GM18861 (cell line): ENCODE results near the gene FGFR2.
"Not testable (repeated sequence)": the region's sequence is repeated elsewhere in the genome, so short reads cannot be mapped to it uniquely, and the experiment has no call there.

Experiments
- ATAC-seq: cut with Tn5 transposase; IDR thresholded peaks from one replicate; pipeline ENCODE4 v1.9.1; 2021; ENCODE audit not compliant: unreplicated experiment

FGFR2 gene

DNA sequence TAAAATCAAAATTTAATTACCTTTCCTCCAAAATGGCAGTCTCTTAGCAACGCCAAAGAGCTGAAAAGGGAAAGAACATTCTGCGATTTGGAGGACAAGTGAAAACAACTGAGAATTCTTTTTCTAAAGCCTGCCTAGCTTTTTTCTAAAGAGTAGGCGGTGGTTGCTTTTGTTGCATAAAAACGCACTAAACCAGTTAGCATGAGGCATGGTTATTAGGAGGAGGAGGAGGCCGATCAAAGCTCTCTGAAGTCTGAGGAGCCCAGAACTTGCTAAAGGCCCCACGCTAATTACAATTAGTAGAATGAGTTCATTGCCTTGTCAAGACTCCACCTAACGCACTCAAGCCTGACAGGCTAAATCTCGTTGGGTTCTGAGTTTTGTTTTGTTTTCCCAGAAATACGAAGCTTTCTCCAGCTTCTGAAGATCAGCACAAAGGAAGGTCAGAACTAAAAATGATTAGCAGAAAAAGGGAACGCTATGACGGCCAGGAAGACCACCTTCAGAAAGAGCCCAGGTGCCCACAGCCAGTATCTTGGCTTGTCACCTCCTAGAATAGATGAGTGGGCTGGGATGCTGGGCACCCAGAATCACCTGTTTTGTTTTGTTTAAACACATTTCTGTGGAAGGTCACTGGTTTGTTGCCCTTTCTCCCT lies 72.0 kb downstream of the FGFR2 start:
- ATAC-seq = no peak

DNA sequence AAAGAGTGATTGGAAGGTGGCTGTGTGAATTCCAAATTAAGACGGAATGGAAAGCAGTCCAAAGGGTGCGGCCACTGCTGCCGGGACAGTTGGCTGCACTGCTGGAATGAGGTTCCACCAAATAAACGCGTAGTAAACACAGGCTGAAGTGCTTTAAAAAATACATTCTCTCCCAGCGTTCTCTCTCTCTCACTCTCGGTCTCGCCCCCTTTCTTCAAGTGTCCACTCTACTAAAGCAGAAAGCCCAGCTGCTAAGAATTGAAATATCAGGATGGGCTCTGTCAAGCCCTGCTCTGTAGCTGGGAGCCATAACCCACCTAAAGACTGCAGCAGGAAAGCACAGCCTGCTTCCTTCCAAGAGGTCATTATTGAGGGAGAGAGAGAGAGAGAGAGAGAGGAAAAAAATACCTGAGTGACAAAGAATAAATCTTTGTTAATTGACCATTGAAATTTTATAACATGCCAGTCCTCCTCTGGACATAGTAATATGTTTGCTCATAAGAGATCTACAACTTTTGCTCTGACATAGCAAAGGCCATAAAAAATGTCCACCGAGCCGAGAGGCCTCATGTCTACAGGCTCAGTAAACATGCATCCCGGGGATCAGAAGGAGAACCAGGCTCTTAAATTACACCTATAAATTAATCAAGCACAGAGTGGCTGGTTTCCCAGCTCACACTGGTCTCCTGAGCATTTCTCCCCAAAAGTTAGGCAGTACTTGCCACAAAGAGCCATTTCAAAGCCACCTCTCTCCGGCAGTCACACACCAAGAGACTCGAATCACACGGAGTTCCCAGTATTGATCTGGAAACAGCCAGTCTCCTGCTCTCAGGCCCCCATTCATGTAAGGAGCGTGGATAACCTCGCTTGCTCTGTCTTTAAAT lies 72.8 kb downstream of the FGFR2 start:
- no peak for ATAC-seq

DNA sequence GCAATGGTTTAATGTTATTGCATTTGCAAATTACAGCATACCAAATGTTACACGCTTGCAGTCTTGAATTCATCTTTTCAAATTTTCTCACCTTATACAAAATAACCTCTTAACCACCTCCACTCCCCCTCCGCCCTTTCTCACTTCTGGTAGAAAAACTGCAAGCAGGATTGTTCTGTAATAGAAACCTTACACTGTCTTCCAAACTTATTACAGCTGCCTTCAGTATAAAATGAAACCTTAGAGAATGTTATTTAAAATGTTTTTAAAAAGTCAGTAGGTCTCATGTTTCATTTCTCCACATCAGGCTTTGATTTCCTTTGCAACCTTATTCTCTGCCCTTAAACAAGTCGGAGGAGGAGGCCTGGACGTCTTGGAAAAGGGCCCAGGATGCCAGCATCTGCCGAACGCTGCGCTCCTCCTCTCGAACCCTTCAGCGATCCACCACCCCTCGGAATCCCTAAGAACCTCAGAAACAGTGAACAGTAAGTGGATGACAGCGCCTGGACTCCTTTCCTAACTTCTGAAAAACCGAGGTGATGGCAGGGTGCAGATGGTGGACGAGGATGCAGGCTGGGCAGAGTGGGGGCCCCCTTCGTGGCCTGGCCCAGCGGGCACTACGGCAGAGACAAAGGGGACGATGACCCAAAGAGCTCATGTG lies 74.0 kb downstream of the FGFR2 start:
- ATAC-seq = no peak

DNA sequence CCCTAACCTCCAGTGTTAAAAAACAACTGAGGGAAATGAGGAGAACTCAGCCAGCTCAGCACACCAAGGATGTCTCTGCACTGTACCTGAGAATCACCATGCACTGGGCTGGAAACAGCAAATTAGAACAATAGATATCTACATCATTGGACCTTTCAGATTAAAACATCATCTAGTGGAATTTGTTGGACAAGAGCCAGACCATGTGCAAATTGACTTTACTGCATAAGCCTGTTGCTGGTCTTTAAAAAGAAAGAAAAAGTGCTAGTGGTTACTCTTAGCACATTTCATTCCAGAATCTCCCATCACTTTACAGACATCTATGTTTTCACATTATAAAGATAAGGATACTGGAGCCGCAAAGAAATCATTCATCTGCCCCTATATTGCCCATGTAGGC lies 75.4 kb downstream of the FGFR2 start:
- no peak for ATAC-seq

DNA sequence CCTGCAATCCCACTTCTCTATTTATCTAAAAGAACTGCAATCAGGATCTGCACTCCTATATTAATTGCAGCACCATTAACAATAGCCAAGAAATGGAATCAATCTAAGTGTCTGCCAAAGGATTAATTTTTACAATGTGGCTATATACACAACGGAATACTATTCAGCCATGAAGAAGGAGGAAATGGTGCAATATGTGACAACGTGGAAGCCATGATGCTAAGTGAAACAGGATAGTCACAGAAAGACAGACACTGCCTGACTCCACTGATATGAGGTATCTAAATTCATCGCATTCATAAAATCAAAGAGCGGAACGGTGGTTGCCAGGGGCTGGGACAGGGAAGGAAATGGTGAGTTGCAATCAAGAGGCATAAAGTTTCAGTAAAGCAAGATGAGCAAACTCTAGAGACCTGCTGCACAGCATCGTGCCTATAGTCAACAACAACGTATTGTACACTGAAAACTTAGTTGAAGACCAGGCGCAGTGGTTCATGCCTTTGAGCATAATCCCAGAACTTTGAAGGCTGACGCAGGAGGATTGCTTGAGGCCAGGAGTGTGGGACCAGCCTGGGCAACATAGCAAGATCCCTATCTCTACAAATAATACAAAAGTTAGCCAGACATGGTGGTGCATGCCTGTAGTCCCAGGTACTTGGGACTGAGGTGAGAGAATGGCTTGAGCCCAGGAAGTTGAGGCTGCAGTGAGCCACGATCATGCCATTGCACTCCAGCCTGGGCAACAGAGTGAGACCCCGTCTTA lies 76.3 kb downstream of the FGFR2 start:
- ATAC-seq = no peak

DNA sequence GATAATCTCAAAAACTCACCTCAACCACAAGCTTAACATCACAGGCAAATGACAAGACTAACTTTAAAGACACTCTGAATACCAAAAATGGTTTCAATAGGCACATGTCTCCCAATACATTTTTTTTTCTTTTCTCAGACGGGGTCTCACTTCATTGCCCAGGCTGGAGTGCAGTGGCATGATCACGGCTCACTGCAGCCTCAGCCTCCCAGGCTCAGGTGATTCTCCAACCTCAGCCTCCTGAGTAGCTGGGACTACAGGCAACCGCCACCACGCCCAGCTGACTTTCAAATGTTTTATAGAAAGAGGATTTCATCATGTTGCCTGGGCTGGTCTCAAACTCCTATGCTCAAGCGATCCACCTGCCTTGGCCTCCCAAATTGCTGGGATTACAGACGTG lies 77.7 kb downstream of the FGFR2 start:
- ATAC-seq = not testable (repeated sequence)

DNA sequence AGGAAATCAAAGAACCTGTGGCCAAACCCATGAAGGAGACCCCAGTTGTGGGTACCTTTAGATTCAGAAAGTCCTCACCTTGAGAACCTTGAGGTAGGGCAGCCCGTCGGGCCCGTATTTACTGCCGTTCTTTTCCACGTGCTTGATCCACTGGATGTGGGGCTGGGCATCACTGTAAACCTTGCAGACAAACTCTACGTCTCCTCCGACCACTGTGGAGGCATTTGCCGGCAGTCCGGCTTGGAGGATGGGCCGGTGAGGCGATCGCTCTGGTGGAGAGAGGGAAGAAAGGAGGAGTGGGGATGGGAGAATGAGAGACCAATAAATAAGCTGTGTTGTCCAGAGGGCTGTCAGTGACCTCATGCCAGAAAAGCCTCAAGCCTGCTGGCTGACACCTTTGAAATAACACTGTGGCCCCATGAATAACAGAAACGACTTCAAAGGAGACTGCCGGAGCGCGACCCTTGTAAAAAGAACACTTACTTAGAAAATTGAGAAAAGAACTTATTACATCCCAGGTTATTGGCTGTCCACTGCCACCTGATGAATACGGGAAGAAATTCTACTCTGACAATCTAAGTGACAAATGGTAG lies 78.2 kb downstream of the FGFR2 start:
- ATAC-seq = no peak

DNA sequence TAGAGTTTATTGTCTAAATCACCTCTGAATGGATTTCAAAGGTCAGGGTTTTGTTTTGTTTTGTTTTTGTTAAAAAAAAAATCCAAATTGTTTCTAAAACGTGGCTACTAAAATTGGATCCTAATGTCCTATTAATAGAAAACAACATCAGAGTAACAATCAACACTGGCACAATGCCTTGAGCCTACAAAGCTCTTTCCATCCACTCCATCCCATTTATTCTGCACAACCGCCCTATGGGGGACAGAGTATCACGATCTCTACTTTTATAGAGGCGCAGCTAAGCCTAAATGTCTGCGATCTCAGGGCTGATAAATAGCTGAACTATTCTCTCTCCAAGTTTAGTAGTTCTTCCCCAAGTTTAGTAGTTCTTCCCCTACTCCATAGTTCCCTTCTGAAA lies 78.8 kb downstream of the FGFR2 start:
- no peak for ATAC-seq

DNA sequence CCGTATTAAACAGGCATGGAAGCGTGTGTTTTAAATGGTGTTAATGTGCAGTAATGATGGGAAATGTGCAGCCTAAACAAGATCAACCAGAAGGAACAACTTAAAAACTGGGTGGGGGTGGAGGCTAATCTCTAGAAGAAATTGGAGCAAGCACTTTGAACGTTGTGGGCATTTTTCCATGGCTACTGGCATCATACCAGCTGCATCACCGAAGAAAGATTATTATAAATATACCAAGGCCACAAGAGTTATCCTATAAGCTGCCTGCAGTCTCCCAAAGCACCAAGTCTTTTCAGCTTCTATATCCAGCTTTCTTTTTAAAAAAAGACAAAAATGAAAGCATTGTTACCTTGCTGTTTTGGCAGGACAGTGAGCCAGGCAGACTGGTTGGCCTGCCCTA lies 79.9 kb downstream of the FGFR2 start:
- ATAC-seq = no peak

DNA sequence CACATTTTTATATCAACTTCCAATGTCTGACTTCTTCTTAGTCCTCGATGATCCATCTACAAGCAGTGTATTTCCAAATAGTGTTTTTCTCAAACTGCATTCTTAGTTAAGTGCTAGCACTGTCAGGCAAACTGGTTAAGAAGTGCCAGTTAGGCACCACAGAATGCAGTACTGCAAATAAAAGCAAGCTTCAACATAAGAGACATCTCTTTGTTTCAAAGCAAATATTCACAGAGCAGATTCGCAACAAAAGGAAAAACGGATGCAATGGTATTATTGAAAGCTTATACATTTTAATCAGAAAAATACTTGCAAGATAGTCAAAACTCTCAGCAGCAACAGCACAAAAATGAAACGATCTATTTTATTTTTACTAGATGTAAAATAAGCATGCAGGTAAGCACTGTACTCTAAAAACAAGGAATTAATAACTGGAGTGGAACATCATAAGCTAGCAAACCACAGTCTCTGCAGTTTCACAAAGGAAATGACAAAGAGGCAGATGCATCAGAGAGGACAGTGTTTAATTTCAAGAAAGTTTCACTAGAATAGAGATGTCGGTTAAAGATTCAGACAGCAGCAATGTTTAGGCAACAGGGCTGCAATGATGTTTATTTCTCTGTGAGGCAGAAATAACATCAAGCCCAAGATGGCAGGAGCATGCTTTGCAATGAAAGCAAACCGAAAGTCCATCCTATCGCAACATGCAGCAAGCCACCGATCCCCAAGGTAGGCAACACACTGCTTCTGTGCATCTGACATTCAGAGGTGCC lies 82.0 kb downstream of the FGFR2 start:
- ATAC-seq = peak; percentile 96

DNA sequence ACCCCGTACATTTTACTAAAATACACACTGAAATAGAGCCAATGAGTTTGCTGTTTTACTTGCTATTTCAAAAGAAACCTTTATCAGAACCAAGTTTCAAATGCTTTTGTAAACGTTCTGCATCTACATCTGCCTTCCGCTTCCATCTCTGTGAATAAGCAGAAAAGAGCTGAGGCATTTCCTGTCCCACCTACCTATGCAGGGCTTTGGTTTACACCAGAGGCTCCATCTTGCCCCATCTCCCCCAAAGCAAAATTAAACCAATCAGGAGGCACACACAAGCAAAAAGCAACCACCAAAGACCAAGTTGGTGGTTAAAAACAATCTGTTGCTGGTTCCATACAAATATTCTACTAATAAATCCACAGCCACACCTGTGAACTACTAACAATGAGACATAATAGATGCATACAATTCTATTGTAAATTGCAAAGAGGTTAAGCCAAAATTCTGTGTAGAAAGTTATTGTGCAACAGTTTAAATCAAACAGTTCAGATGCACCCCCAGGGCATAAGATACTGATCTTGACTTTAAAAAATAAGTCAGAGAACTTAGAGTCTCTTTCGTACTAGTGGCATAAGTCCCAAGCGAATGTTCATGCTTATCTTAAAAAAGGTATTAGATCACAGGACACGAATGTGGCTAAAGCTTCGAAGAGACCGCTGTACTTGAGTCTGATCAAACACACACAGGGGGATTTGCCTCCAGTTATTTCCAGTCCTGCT lies 83.9 kb downstream of the FGFR2 start:
- no peak for ATAC-seq

DNA sequence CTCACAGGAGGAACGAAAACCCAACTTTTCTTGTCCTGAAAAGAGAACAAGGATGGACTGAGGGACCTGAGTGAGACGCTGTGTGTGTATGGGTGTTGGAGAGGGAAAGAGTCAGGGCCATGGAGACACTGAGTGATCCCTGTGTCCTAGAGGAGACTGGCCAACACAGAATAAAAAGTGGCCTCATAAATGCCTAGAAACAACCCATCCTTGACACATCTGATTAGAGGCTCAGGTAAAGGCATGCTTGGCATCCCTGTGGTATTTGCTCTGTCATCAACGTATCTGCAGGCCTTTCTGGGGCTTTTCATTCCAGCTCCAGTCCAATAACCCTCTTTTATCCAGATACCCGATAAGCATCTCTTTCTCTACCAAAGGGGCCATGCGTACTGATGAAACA lies 86.3 kb downstream of the FGFR2 start:
- ATAC-seq = no peak

DNA sequence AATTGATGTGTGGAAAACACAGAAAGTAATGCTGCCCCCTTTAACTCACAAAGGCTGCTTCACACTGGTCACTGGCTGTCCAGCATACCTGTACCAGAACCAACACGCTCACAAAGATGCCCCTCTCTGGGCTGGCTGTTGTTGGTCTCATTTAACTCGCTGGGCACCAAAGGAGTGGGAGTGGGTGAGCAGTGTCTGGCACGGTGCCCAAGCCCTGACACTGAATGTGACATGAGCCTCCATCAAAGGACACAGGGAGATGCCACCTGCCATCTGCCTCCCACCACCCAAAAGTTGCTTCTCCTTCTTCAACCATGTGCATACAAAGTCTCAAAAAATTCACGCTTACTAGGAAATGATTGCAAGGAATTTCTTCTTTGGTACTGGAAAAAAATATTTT lies 86.8 kb downstream of the FGFR2 start:
- no peak for ATAC-seq

DNA sequence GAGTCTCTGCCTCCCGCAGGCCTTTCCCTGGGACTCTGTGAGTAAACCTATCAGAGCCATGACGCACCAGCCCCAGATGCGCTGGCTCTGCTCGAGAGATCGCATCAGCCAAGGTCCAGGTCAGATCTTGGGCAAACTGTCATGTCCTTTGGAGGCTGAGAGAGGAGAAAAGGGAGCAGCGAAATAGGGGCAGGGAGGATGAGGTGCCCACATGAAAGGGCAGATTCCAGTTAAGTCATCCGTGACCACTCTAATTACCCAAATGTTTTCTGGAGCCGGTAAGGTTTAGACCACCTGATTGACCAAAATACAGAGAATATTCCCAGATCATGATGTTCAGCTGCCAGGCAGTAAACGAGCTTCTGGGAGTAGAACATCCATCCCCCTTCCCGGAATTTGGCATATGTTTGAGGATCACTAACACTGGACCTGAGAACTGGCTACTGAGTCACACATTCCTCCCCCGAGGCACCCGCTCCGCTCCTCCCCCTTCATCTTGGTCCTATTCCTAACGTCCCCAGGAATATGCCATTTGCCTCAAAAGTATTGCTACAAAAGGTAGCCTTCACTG lies 88.0 kb downstream of the FGFR2 start:
- ATAC-seq = no peak

DNA sequence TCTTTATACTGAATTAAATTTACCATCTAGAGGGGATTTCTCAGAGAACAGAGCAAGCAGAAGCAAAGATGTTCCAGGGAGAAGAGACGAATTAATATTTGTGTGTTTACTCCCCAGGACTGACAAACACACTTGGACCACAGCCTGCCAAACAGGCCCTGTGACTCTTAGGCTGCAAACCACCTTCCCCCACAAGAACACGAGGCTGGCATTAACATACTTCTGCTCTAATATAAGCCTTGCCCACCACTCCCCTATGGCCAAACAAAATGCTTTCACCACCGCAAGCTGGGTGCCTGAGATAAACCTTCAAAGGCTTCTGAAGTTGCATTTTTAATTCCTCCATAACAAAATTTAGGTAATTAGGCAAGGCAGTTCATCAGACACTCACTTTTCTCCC lies 88.4 kb downstream of the FGFR2 start:
- ATAC-seq = no peak

DNA sequence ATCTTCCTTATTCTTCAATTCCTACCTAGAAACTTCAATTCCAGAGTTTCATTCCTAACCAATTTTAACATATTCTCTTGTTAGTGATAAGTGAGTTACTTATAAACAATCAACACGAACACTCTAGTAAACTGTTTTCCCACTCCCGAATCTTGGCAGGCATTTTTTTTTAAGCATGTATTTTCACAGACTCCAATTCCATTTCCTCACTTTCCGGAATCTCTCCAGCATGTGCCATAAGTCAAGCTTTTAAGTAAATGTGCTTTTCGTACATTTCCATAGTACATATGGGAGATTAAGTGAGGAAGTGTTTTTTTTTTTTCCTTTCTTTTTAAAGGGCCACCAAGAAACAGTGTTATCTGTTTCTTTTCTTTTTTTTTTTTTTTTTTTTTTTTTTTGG lies 89.1 kb downstream of the FGFR2 start:
- ATAC-seq = no peak

DNA sequence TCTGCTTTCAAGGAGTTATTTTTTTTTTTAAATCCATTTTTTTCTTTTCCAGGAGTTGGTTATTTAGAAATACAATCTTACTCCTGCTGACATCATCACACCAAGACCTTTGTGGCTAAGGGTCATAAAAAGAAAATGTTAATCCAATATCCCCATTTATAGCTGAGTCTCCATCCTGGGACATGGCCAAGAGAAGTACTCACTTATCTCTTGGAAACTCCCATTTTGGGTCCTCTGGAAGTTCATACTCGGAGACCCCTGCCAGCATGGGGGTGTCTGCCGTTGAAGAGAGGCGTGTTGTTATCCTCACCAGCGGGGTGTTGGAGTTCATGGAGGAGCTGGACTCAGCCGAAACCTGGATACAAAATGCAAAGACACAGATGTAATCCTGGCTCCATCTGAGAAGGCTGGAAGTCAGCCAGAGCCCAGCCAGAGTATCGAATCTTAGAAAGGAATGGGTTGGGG lies 94.6 kb downstream of the FGFR2 start:
- no peak for ATAC-seq

DNA sequence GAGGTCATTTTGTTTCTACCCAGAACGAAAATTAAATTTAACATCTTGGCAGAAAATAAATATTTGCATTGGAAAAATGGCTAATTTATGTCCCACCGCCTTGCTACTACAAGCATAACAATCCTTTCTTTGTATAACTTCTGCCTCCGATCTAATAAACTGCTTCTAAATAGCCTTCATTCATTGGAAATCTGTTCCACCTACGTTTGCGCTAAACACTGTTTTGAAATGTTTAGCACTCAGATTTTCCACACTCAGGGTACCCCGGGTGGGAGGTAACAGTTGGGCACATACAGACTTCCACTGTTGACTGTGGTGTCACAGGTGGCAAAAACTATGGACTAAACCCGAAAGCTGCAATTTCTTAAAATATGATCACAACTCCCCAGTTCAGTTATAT lies 96.4 kb downstream of the FGFR2 start:
- ATAC-seq = no peak

DNA sequence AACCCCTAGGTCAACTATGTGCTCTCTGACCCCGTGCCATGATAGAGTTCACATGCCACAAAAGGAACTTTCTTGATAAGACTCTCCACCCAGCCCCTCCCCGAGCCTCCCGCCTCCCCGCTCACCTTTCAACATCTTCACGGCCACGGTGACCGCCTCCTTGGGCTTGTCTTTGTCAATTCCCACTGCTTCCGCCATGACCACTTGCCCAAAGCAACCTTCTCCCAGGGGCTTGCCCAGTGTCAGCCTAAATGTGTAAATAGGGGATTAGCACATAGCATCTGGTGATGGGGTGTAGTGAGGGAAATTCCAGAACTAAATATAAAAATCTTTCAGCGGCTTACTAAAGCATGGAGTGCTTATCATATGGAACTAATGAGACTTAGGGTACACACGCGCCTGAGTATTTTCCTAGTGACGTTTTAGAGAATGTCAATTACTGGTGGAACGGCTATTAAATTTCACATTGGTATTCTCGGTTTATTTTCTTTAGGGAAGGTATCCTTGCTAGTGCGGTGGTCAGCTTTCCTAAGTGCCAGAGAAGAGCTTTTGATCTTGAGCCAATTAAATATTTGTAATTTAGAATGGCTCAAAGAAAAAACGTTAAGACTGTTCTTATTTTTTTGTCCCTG lies 97.4 kb downstream of the FGFR2 start:
- ATAC-seq = no peak
